SIG-M5 (cell line): ENCODE results near the gene BLID.

ENCODE experiments used
- DNase-seq: peaks from one replicate; lab custom pipeline; 2025; lab: John Stamatoyannopoulos, UW

BLID gene

GRCh38 chr11:122081073-122081472, 34.9 kb downstream of the BLID start:
- no peak for DNase-seq

GRCh38 chr11:122077459-122077858, 38.6 kb downstream of the BLID start:
- DNase-seq, result no peak

GRCh38 chr11:122076512-122077120, 39.4 kb downstream of the BLID start:
- DNase-seq, result no peak

- no peak for DNase-seq
These were observed 41.0 kb downstream of the BLID start for GRCh38 chr11:122075016-122075415.

GRCh38 chr11:122074022-122074421, 42.0 kb downstream of the BLID start:
- DNase-seq, result no peak

GRCh38 chr11:122071709-122072202, 44.3 kb downstream of the BLID start:
- no peak for DNase-seq

GRCh38 chr11:122069707-122070360, 46.2 kb downstream of the BLID start:
- no peak for DNase-seq

GRCh38 chr11:122068837-122069236, 47.2 kb downstream of the BLID start:
- no peak for DNase-seq

GRCh38 chr11:122068141-122068540, 47.9 kb downstream of the BLID start:
- no peak for DNase-seq
